ENCODE data around the gene PTCH2. TPM values are rescaled to one million over a fixed set of nuclear protein-coding genes. Genes with fewer than 3 reads are reported as not detected.
"Not testable (repeated sequence)": the region's sequence is repeated elsewhere in the genome, so short reads cannot be mapped to it uniquely, and the experiment has no call there.

Gene PTCH2
- total RNA-seq, 1 experiment from 2014 or later, result 0.48 TPM

- no peaks in the 10 kb centered on the region for H3K27me3 Mint-ChIP-seq (ENCODE audit: insufficient read depth, unreplicated experiment)
- intact Hi-C loops (cut with micrococcal nuclease; ENCODE audit: unreplicated experiment), result loop anchor here (2.0 kb wide), 1 partner anchor 168 kb away; the partner anchor contains the start of gene HECTD3
- Histone ChIP-seq H3K36me3 (ENCODE audit: control insufficient read depth, insufficient read depth, low read length) (no peaks in the 10 kb centered on the region), H3K4me3 (ENCODE audit: low read depth, low read length) (peak overlapping the region; percentile 48), H3K9me3 (no peaks in the 10 kb centered on the region), H3K4me1 (no peaks in the 10 kb centered on the region), H3K27me3 (replicated peaks; ENCODE audit: control insufficient read depth, insufficient read depth, low read length) (no peaks in the 10 kb centered on the region)
- BruUV-seq (replicated peaks), result no TSS peak
- no peak overlapping the region for H3K27ac Mint-ChIP-seq (ENCODE audit: unreplicated experiment)
- no peak for DNase-seq
- no peak for TF ChIP-seq CTCF (IDR thresholded peaks at IDR 0.05; ENCODE audit: insufficient read depth in 1 of 2, low read depth in 1 of 2, low read length in 1 of 2, severe bottlenecking in 1 of 2, unreplicated experiment in 1 of 2)
- H3K9me3 Mint-ChIP-seq (ENCODE audit: unreplicated experiment), result no peaks in the 10 kb centered on the region
- H3K4me1 Mint-ChIP-seq (ENCODE audit: low read depth, unreplicated experiment), result no peaks in the 10 kb centered on the region
- peaks cover 5% of the 10 kb centered on the region for H3K36me3 Mint-ChIP-seq (ENCODE audit: insufficient read depth, unreplicated experiment)
- H3K4me3 Mint-ChIP-seq (ENCODE audit: unreplicated experiment), result peak overlapping the region; percentile 71
- ChIA-PET POLR2A (no interaction called here), CTCF (interaction anchor here (1.4 kb wide), 1 partner anchor 169 kb away, joined by 7 read pairs; the partner anchor contains the start of genes HECTD3 and UROD)
These were observed 579 bp downstream of the PTCH2 start for GRCh38 chr1:44842486-44842861.

GRCh38 chr1:44839576-44839975 lies 3.5 kb downstream of the PTCH2 start:
- Mint-ChIP-seq H3K36me3 (ENCODE audit: insufficient read depth, unreplicated experiment) (peaks cover 5% of the 10 kb centered on the region), H3K9me3 (ENCODE audit: unreplicated experiment) (no peaks in the 10 kb centered on the region), H3K27ac (ENCODE audit: unreplicated experiment) (no peak overlapping the region), H3K27me3 (ENCODE audit: insufficient read depth, unreplicated experiment) (no peaks in the 10 kb centered on the region), H3K4me3 (ENCODE audit: unreplicated experiment) (no peak overlapping the region), H3K4me1 (ENCODE audit: low read depth, unreplicated experiment) (no peaks in the 10 kb centered on the region)
- ChIA-PET POLR2A (no interaction called here), CTCF (no interaction called here)
- no peak for DNase-seq
- no TSS peak for BruUV-seq (replicated peaks)
- Histone ChIP-seq H3K4me1 (no peaks in the 10 kb centered on the region), H3K36me3 (ENCODE audit: control insufficient read depth, insufficient read depth, low read length) (no peaks in the 10 kb centered on the region), H3K4me3 (ENCODE audit: low read depth, low read length) (no peak overlapping the region), H3K27me3 (replicated peaks; ENCODE audit: control insufficient read depth, insufficient read depth, low read length) (no peaks in the 10 kb centered on the region), H3K9me3 (no peaks in the 10 kb centered on the region)
- intact Hi-C loops (cut with micrococcal nuclease; ENCODE audit: unreplicated experiment), result loop anchor here (5.0 to 10.0 kb wide), 2 partner anchors 148 to 465 kb away; partner anchors contain the start of gene EIF2B3
- no peak for TF ChIP-seq CTCF (IDR thresholded peaks at IDR 0.05; ENCODE audit: insufficient read depth in 1 of 2, low read depth in 1 of 2, low read length in 1 of 2, severe bottlenecking in 1 of 2, unreplicated experiment in 1 of 2)

DNA sequence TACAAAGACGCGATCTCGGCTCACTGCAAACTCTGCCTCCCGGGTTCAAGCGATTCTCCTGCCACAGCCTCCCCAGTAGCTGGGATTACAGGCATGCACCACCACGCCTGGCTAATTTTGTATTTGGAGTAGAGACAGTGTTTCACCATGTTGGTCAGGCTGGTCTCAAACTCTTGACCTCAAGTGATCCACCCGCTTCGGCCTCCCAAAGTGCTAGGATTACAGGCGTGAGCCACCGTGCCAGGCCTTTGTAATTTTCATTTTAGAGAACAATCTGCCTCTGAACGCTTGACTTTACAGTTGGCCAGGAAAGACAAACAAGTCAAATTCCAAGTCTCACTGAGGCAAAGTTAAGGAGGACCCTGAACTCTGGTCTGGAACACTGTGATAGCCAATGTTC lies 4.8 kb downstream of the PTCH2 start:
- DNase-seq; H3K36me3 ChIP-seq (ENCODE audit: control insufficient read depth, insufficient read depth, low read length); H3K4me1 ChIP-seq; POLR2A ChIA-PET; CTCF ChIA-PET; H3K27ac Mint-ChIP-seq (ENCODE audit: unreplicated experiment); BruUV-seq (replicated peaks); H3K9me3 ChIP-seq; H3K27me3 Mint-ChIP-seq (ENCODE audit: insufficient read depth, unreplicated experiment); H3K36me3 Mint-ChIP-seq (ENCODE audit: insufficient read depth, unreplicated experiment); H3K4me3 Mint-ChIP-seq (ENCODE audit: unreplicated experiment); H3K9me3 Mint-ChIP-seq (ENCODE audit: unreplicated experiment); H3K27me3 ChIP-seq (replicated peaks; ENCODE audit: control insufficient read depth, insufficient read depth, low read length); H3K4me1 Mint-ChIP-seq (ENCODE audit: low read depth, unreplicated experiment); H3K4me3 ChIP-seq (ENCODE audit: low read depth, low read length): not testable (repeated sequence)
- intact Hi-C loops (cut with micrococcal nuclease; ENCODE audit: unreplicated experiment), result loop anchor here (5.0 to 10.0 kb wide), 2 partner anchors 149 to 467 kb away; partner anchors contain the start of gene EIF2B3

Data from Caco-2 (cell line).